IMR-90 (cell line): Measurements from ENCODE around the gene ANKDD1A. TPM values are rescaled to one million over a fixed set of nuclear protein-coding genes. Genes with fewer than 3 reads are reported as not detected.

Experiments used
- ATAC-seq: fragments of 200-7000 bp; cut with Tn5 transposase; 2 replicates; pipeline ENCODE4 v1.9.1; 2020; ENCODE audit warnings: low read depth, mild to moderate bottlenecking, moderate library complexity
- BruUV-seq: library from RNA; stranded (reverse); fragments of 400-500 nt; replicated peaks from 2 replicates; lab custom pipeline; 2021; lab: Mats Ljungman, UMichigan
- CTCF ChIA-PET: fragments of 300-600 bp; formaldehyde crosslinking; extraction: SDS; loops from one replicate; lab custom pipeline; 2021; ENCODE audit warnings: antibody characterized with exemption; lab: Yijun Ruan, JAX
- POLR2A ChIA-PET: fragments of 300-600 bp; sonication (Branson Sonifier 250); formaldehyde crosslinking; loops from one replicate; lab custom pipeline; 2022; ENCODE audit warnings: antibody characterized with exemption; ENCODE audit not compliant: unreplicated experiment; lab: Charles Lee
- DNase-seq: peaks from one replicate; pipeline ENCODE4 v3.0.0; 2013
- H2AFZ ChIP-seq: replicated peaks from 2 replicates; pipeline ENCODE3; 2013; ENCODE audit warnings: low read length, mild to moderate bottlenecking; ENCODE audit not compliant: poor library complexity
- H2AK5ac ChIP-seq: 2 replicates; pipeline ENCODE4 v1.6.1; 2013; ENCODE audit warnings: low read depth, low read length, inconsistent platforms
- H2AK9ac ChIP-seq: replicated peaks from 2 replicates; pipeline ENCODE3; 2013; ENCODE audit warnings: mild to moderate bottlenecking, low read depth, low read length, moderate library complexity; ENCODE audit not compliant: poor library complexity
- H2BK120ac ChIP-seq: 2 replicates; pipeline ENCODE4 v1.6.1; 2013; ENCODE audit warnings: low read depth, low read length, inconsistent platforms
- H2BK15ac ChIP-seq: 3 replicates; pipeline ENCODE4 v1.6.1; 2013; ENCODE audit warnings: low read depth, low read length, inconsistent platforms
- H2BK20ac ChIP-seq: 2 replicates; pipeline ENCODE4 v1.6.1; 2013; ENCODE audit warnings: low read depth, mild to moderate bottlenecking, inconsistent platforms, low read length, moderate library complexity
- H2BK5ac ChIP-seq: 2 replicates; pipeline ENCODE4 v1.6.1; 2013; ENCODE audit warnings: mild to moderate bottlenecking, low read depth, low read length, inconsistent platforms; ENCODE audit not compliant: poor library complexity, severe bottlenecking
- H3K14ac ChIP-seq: replicated peaks from 2 replicates; pipeline ENCODE4 v1.6.1; 2013; ENCODE audit warnings: low read depth, low read length, inconsistent platforms
- H3K18ac ChIP-seq: 2 replicates; pipeline ENCODE4 v1.6.1; 2013; ENCODE audit warnings: low read depth, low read length, control low read depth
- H3K23ac ChIP-seq: 2 replicates; pipeline ENCODE4 v1.6.1; 2013; ENCODE audit warnings: low read depth, low read length, inconsistent platforms
- H3K27ac ChIP-seq: 2 replicates; pipeline ENCODE4 v1.5.1; 2013; ENCODE audit warnings: mild to moderate bottlenecking, control low read depth, low read length; ENCODE audit not compliant: insufficient read depth
- H3K27me3 ChIP-seq: 2 replicates; pipeline ENCODE4 v1.6.1; 2013; ENCODE audit warnings: low read length; ENCODE audit not compliant: control insufficient read depth, insufficient read depth
- H3K36me3 ChIP-seq: 2 replicates; pipeline ENCODE4 v1.6.1; 2013; ENCODE audit warnings: low read length, mixed read lengths; ENCODE audit not compliant: control insufficient read depth, insufficient read depth
- H3K4ac ChIP-seq: 2 replicates; pipeline ENCODE4 v1.6.1; 2013; ENCODE audit warnings: low read depth, low read length, inconsistent platforms
- H3K4me1 ChIP-seq: 2 replicates; pipeline ENCODE4 v1.6.1; 2013; ENCODE audit warnings: low read length, mixed read lengths; ENCODE audit not compliant: control insufficient read depth, insufficient read depth
- H3K4me2 ChIP-seq: 2 replicates; pipeline ENCODE4 v1.6.1; 2013; ENCODE audit warnings: low read depth, mild to moderate bottlenecking, control low read depth, low read length, moderate library complexity
- H3K4me3 ChIP-seq: 2 replicates; pipeline ENCODE4 v1.5.1; 2013; ENCODE audit warnings: low read depth, mild to moderate bottlenecking, control low read depth, low read length, moderate library complexity; ENCODE audit not compliant: insufficient read depth
- H3K56ac ChIP-seq: 2 replicates; pipeline ENCODE4 v1.6.1; 2013; ENCODE audit warnings: low read length, inconsistent platforms; ENCODE audit not compliant: insufficient read depth; ENCODE audit errors: extremely low read depth
- H3K79me1 ChIP-seq, 2 experiments: 2 replicates each; pipeline ENCODE4 v1.6.1; 2013; ENCODE audit warnings: low read length in 2 of 2, inconsistent platforms in 1 of 2, low read depth in 1 of 2
- H3K9ac ChIP-seq: 2 replicates; pipeline ENCODE4 v1.6.1; 2013; ENCODE audit warnings: low read depth, low read length, control low read depth
- H3K9me1 ChIP-seq: 2 replicates; pipeline ENCODE4 v1.6.1; 2013; ENCODE audit warnings: low read length, inconsistent platforms; ENCODE audit not compliant: insufficient read depth
- H3K9me3 ChIP-seq: 2 replicates; pipeline ENCODE4 v1.6.1; 2013; ENCODE audit warnings: low read length; ENCODE audit not compliant: control insufficient read depth, insufficient read depth
- H4K20me1 ChIP-seq: 2 replicates; pipeline ENCODE4 v1.6.1; 2013; ENCODE audit warnings: low read length, inconsistent platforms; ENCODE audit not compliant: insufficient read depth
- H4K5ac ChIP-seq: 2 replicates; pipeline ENCODE4 v1.6.1; 2013; ENCODE audit warnings: mild to moderate bottlenecking, low read depth, low read length, control low read depth
- H4K8ac ChIP-seq, 2 experiments: 2 replicates each; pipeline ENCODE4 v1.6.1; 2013; ENCODE audit warnings: low read depth in 2 of 2, low read length in 2 of 2, control low read depth in 1 of 2, inconsistent platforms in 1 of 2
- H4K91ac ChIP-seq: 2 replicates; pipeline ENCODE4 v1.6.1; 2013; ENCODE audit warnings: low read depth, low read length, inconsistent platforms; ENCODE audit not compliant: insufficient read depth
- BHLHE40 ChIP-seq: fragments of 150-350 bp; IDR thresholded peaks from 2 replicates; pipeline ENCODE4 v1.6.1; 2016; ENCODE audit warnings: mild to moderate bottlenecking, low read depth, low read length
- CEBPB ChIP-seq: IDR thresholded peaks from 2 replicates; pipeline ENCODE4 v1.6.1; 2012; ENCODE audit warnings: low read depth, low read length, improper control_type of control experiment
- CHD1 ChIP-seq: IDR thresholded peaks from 2 replicates; pipeline ENCODE4 v1.6.1; 2012; ENCODE audit warnings: low read depth, low read length, improper control_type of control experiment
- FOS ChIP-seq: fragments of 150-350 bp; IDR thresholded peaks from 2 replicates; pipeline ENCODE4 v1.6.1; 2016; ENCODE audit warnings: low read depth, low read length
- MAFK ChIP-seq: IDR thresholded peaks from 2 replicates; pipeline ENCODE4 v1.6.1; 2012; ENCODE audit warnings: low read depth, low read length, improper control_type of control experiment
- MAZ ChIP-seq: IDR thresholded peaks from 2 replicates; pipeline ENCODE4 v1.6.1; 2012; ENCODE audit warnings: low read depth, mild to moderate bottlenecking, low read length, improper control_type of control experiment, moderate library complexity, borderline replicate concordance
- MXI1 ChIP-seq: IDR thresholded peaks from 2 replicates; pipeline ENCODE4 v1.6.1; 2012; ENCODE audit warnings: low read depth, mild to moderate bottlenecking, low read length, moderate library complexity, borderline replicate concordance
- NFE2L2 ChIP-seq: fragments of 150-350 bp; IDR thresholded peaks from 2 replicates; pipeline ENCODE4 v1.6.1; 2016; ENCODE audit warnings: low read depth, mild to moderate bottlenecking, low read length
- POLR2A ChIP-seq: IDR thresholded peaks from 2 replicates; pipeline ENCODE4 v1.6.1; 2012; ENCODE audit warnings: mild to moderate bottlenecking, low read depth, low read length
- RAD21 ChIP-seq: IDR thresholded peaks from 2 replicates; pipeline ENCODE4 v1.6.1; 2012; ENCODE audit warnings: low read length, improper control_type of control experiment
- RCOR1 ChIP-seq: IDR thresholded peaks from 2 replicates; pipeline ENCODE4 v1.6.1; 2012; ENCODE audit warnings: mild to moderate bottlenecking, low read length, improper control_type of control experiment; ENCODE audit not compliant: insufficient replicate concordance
- RFX5 ChIP-seq: IDR thresholded peaks from 2 replicates; pipeline ENCODE4 v1.8.0; 2012; ENCODE audit warnings: low read depth, mild to moderate bottlenecking, low read length, moderate library complexity
- SMC3 ChIP-seq: fragments of 150-350 bp; IDR thresholded peaks from 2 replicates; pipeline ENCODE4 v1.6.1; 2016; ENCODE audit warnings: low read depth, mild to moderate bottlenecking, antibody characterized with exemption, low read length, moderate library complexity
- WGBS, 2 experiments: methylation state at CpG; one replicate each; pipeline versions ENCODE4 v1.1.5 to v1.1.7; 2013; ENCODE audit warnings: missing lambda C conversion rate in 2 of 2; ENCODE audit not compliant: insufficient read length in 1 of 2; ENCODE audit errors: extremely low coverage in 2 of 2; 5-methylcytosine and 5-hydroxymethylcytosine counted together
- dilution Hi-C: fragments of 300-500 bp; cut with HindIII; formaldehyde crosslinking; loops from one replicate; pipeline ENCODE4 v1.14.3; 2018; ENCODE audit warnings: low sequenced_read_pairs; ENCODE audit not compliant: unreplicated experiment
- in situ Hi-C: fragments of 300-500 bp; cut with MboI; formaldehyde crosslinking; loops from 3 replicates; pipeline ENCODE4 v1.14.3; 2019; ENCODE audit warnings: low sequenced_read_pairs, inconsistent platforms, mixed read lengths
- intact Hi-C: fragments of 100-400 bp; cut with micrococcal nuclease; formaldehyde crosslinking; loops from 2 replicates; pipeline ENCODE4 v1.10.0; 2022
- polyA plus RNA-seq, 3 experiments: library from polyadenylated mRNA; depleted of rRNA; stranded (reverse); fragments of >200 nt; gene quantifications; 2 replicates each; pipeline ENCODE4 v1.2.3, GENCODE V29; 2012; ENCODE audit warnings: low replicate concordance in 1 of 3
- total RNA-seq: library from RNA; depleted of rRNA; stranded (reverse); fragments of >200 nt; gene quantifications from 2 replicates; pipeline ENCODE4 v1.2.3, GENCODE V29; 2012
- TF ChIP-seq, protein P1 (sequence below): fragments of 150-350 bp; IDR thresholded peaks from 2 replicates; pipeline ENCODE4 v1.6.1; 2016; ENCODE audit warnings: low read depth, mild to moderate bottlenecking, low read length, moderate library complexity, borderline replicate concordance

The ANKDD1A gene
- total and polyA plus RNA-seq, 2 of the 4 experiments (the other 2 are of a cell fraction), result 3.6 to 4.9 TPM

DNA sequence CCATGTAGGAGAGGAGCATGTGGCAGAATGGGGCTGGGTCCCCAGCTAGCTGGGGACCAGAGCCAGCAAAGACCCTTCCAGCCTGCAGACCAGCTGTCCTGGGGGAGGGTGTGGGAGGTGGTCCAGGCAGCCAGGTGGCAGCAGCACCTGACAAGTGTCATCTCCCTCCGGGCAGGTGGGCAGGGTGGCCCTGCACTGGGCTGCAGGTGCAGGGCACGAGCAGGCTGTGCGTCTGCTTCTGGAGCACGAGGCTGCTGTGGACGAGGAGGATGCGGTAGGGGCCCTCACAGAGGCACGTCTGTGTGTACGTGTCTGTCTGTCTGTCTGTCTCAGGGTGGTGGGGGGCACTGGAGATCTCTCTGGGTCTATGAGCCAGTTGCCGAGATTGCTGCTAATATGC lies 5.5 kb downstream of the ANKDD1A start:
- ATAC-seq (no peak), DNase-seq (no peak)
- no peak overlapping the region for H2AFZ ChIP-seq
- H2BK20ac ChIP-seq, result no peak overlapping the region
- POLR2A ChIA-PET, result no interaction called here
- no peak overlapping the region for H4K91ac ChIP-seq
- 90% methylated on average over 6 of the region's 9 CpGs; no CpG with 5 or more reads in 1 of the 2 experiments for WGBS, 2 experiments
- TF ChIP-seq NFE2L2 (no peak), CHD1 (no peak), BHLHE40 (no peak), RFX5 (no peak), MAZ (no peak), RAD21 (no peak), CEBPB (no peak), MAFK (no peak), RCOR1 (no peak), SMC3 (no peak), FOS (no peak), POLR2A (no peak), MXI1 (no peak)
- TF ChIP-seq, protein P1, sequence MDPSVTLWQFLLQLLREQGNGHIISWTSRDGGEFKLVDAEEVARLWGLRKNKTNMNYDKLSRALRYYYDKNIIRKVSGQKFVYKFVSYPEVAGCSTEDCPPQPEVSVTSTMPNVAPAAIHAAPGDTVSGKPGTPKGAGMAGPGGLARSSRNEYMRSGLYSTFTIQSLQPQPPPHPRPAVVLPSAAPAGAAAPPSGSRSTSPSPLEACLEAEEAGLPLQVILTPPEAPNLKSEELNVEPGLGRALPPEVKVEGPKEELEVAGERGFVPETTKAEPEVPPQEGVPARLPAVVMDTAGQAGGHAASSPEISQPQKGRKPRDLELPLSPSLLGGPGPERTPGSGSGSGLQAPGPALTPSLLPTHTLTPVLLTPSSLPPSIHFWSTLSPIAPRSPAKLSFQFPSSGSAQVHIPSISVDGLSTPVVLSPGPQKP, result no peak
- H3K56ac ChIP-seq, result no peak overlapping the region
- H3K36me3 ChIP-seq, result no peaks in the 10 kb centered on the region
- no peak overlapping the region for H2BK15ac ChIP-seq
- no peaks in the 10 kb centered on the region for H3K9me3 ChIP-seq
- peaks cover 4% of the 10 kb centered on the region; the same call in 1 of the 2 replicates for H3K9me1 ChIP-seq
- in situ Hi-C loops (no loop called here), intact Hi-C loops (no loop called here), dilution Hi-C loops (no loop called here)
- H2BK120ac ChIP-seq, result no peak overlapping the region
- no peak overlapping the region for H4K5ac ChIP-seq
- H3K27ac ChIP-seq, result no peak overlapping the region
- no TSS peak for BruUV-seq
- peaks cover 1% of the 10 kb centered on the region; the same call in 1 of the 2 replicates for H3K4me1 ChIP-seq
- H2BK5ac ChIP-seq, result no peak overlapping the region
- H3K14ac ChIP-seq, result no peak overlapping the region
- H3K4ac ChIP-seq, result no peak overlapping the region
- no peak overlapping the region for H3K4me3 ChIP-seq
- no peaks in the 10 kb centered on the region for H3K27me3 ChIP-seq
- no peak overlapping the region for H3K18ac ChIP-seq
- H4K8ac ChIP-seq, result no peak overlapping the region
- H3K4me2 ChIP-seq, result no peak overlapping the region
- no peak overlapping the region for H2AK5ac ChIP-seq
- H4K20me1 ChIP-seq, result no peaks in the 10 kb centered on the region
- CTCF ChIA-PET, result no interaction called here
- no peak overlapping the region for H3K23ac ChIP-seq
- no peak overlapping the region for H2AK9ac ChIP-seq
- no peaks in the 10 kb centered on the region; a peak in 1 of 4 replicates for H3K79me1 ChIP-seq
- H3K9ac ChIP-seq, result no peak overlapping the region
